Testis (tissue), 3 donors: ENCODE results near the gene SEC14L1. TPM values are rescaled to one million over a fixed set of nuclear protein-coding genes. Genes with fewer than 3 reads are reported as not detected.

Experiments
- DNase-seq: peaks from one replicate; pipeline ENCODE4 v3.0.0-alpha.2; 2019
- H3K27ac ChIP-seq, 2 donors: fragments of 200-600 bp; sonication (generic); one replicate each; pipeline ENCODE4 v1.5.1; 2019
- H3K27me3 ChIP-seq: fragments of 200-600 bp; sonication (generic); one replicate; pipeline ENCODE4 v1.5.1; 2019
- H3K36me3 ChIP-seq: fragments of 200-600 bp; sonication (generic); one replicate; pipeline ENCODE4 v1.5.1; 2017; ENCODE audit warnings: low read depth; ENCODE audit errors: missing control alignments
- H3K4me1 ChIP-seq: fragments of 200-600 bp; sonication (generic); one replicate; pipeline ENCODE4 v1.5.1; 2019
- H3K4me3 ChIP-seq, 2 donors: fragments of 200-600 bp; sonication (generic); one replicate each; pipeline ENCODE4 v1.5.1; 2017 to 2019
- H3K9me3 ChIP-seq: fragments of 200-600 bp; sonication (generic); one replicate; pipeline ENCODE4 v1.5.1; 2017
- CTCF ChIP-seq, 3 experiments: fragments of 450-650 bp in 2 of 3; fragments of 200-600 bp in 1 of 3; sonication (generic) in 1 of 3; IDR thresholded peaks; one replicate each; pipeline ENCODE4 v1.5.1; 2016 to 2019; ENCODE audit warnings: antibody characterized with exemption in 3 of 3, mild to moderate bottlenecking in 2 of 3, moderate library complexity in 1 of 3
- POLR2A ChIP-seq: fragments of 450-650 bp; IDR thresholded peaks from one replicate; pipeline ENCODE4 v1.6.1; 2017; ENCODE audit warnings: antibody characterized with exemption, mild to moderate bottlenecking, moderate library complexity
- WGBS, 2 donors: methylation state at CpG; one replicate each; pipeline ENCODE4 v1.1.5; 2018; 5-methylcytosine and 5-hydroxymethylcytosine counted together
- intact Hi-C: fragments of 100-400 bp; cut with DNase I; formaldehyde crosslinking; loops from one replicate; pipeline ENCODE4 v1.15.1; 2023; ENCODE audit warnings: low total_unique reads
- polyA plus RNA-seq: library from polyadenylated mRNA; stranded (reverse); fragments of 350-450 nt; fragmentation: Illumina TruSeq; extraction: RNeasy Lipid Tissue Mini Kit (QIAGEN cat#74804); gene quantifications from one replicate; pipeline ENCODE4 v1.2.3, GENCODE V29; 2014; ENCODE audit warnings: low read depth, low replicate concordance; ENCODE audit not compliant: insufficient read depth
- total RNA-seq, 2 donors: library from RNA; depleted of rRNA; stranded (reverse); fragments of >200 nt; gene quantifications; one replicate each; pipeline ENCODE4 v1.2.3, GENCODE V29; 2016

The SEC14L1 gene
- total and polyA plus RNA-seq, 3 donors from 2014 or later = 143 to 262 (median 240) TPM

DNA sequence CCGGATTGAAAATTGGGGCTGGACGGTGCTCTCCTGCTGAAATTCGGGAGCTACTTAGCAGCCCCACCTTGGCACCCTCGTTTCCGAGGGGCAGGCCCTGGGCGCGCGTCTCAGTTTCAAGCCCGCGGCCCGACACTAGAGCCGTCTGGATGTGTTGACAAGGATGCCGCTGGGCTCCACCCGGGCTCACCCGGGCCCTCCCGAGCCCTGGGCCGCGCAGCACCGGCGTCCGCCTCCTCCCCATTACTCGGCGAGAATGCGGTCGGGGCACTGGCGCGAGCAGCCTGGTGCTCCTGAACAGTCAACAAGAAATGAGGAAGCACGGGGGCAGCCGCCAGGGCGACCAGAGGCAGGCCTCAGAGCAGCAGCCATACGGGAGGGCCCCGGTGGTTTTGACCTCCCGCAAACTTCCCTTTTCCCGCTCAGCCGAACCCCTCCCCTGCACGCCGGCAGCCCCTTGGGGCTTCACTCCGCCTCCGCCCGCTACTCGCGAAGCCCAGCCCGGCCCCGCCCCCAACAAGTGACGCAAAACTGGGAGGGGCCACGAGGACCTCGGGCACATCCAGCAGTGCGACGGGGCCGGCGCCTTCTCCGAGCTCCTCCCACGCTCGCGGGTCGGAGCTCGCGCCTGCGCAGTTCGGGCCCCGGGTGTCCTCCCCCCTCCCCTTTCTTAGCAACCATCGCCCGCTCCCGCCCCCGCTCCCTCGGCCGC lies 447 bp upstream of the SEC14L1 start:
- Histone ChIP-seq H3K36me3 (no peaks in the 10 kb centered on the region), H3K27ac (peak overlapping the region; percentile 93 to 97), H3K27me3 (no peaks in the 10 kb centered on the region), H3K4me1 (peaks cover 23% of the 10 kb centered on the region), H3K9me3 (no peaks in the 10 kb centered on the region), H3K4me3 (peak overlapping the region; percentile 82 to 89)
- DNase-seq = peak; percentile 99
- intact Hi-C loops = no loop called here
- 2% methylated on average over 61 of the region's 67 CpGs; no CpG with 5 or more reads in 1 of the 2 donors for WGBS, 2 donors
- TF ChIP-seq POLR2A (peak; percentile 88), CTCF (IDR thresholded peaks at IDR 0.05) (no peak)

DNA sequence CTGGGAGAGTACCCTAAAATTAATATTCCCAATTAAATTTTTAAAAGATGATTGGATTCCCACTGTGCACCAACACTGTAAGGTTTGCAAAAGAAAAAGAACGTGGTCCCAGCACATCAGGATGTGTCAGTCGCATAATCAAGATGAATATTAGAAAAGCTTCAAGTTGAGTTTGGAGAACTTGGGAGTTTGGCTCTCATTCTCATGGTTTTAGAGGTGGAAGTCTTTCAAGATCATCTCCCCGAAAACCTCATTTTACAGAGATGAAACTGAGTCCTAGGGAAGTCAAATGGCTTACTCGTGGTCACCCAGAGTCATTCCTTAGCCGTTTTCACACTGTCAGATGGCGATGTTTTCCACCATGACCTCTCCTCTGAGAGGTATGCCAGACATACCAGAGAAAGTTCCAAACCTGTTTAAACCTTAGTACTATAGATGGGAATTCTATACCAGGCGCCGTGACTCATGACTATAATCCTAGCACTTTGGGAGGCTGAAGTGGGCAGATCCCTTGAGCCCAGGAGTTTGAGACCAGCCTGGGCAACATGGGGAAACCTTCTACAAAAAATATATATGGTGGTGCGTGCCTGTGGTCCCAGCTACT lies 1.2 kb downstream of the SEC14L1 start:
- Histone ChIP-seq H3K27ac (peak overlapping the region; percentile 85 to 95), H3K4me3 (peak overlapping the region; percentile 82 to 89), H3K36me3 (no peaks in the 10 kb centered on the region), H3K9me3 (no peaks in the 10 kb centered on the region), H3K27me3 (no peaks in the 10 kb centered on the region), H3K4me1 (peaks cover 32% of the 10 kb centered on the region)
- TF ChIP-seq POLR2A = no peak
- no peak for TF ChIP-seq CTCF (IDR thresholded peaks at IDR 0.05)
- 36 to 39% methylated on average over 9 of the region's 9 CpGs for WGBS, 2 donors
- intact Hi-C loops = no loop called here
- DNase-seq = no peak

GRCh38 chr17:77142689-77143088 lies 1.9 kb downstream of the SEC14L1 start:
- Histone ChIP-seq H3K27ac (peak overlapping the region; percentile 52 to 95), H3K9me3 (no peaks in the 10 kb centered on the region), H3K36me3 (no peaks in the 10 kb centered on the region), H3K27me3 (no peaks in the 10 kb centered on the region), H3K4me3 (no peak overlapping the region), H3K4me1 (peaks cover 37% of the 10 kb centered on the region)
- TF ChIP-seq CTCF (IDR thresholded peaks at IDR 0.05) = no peak
- no peak for TF ChIP-seq POLR2A
- WGBS, 2 donors = 46 to 61% methylated on average over 8 of the region's 8 CpGs
- intact Hi-C loops = no loop called here
- DNase-seq = no peak

- peaks cover 43% of the 10 kb centered on the region for H3K4me1 ChIP-seq
- H3K27ac ChIP-seq = peak overlapping the region; percentile 52 to 95
- H3K9me3 ChIP-seq = no peaks in the 10 kb centered on the region
- 30 to 44% methylated on average over 1 of the region's 1 CpG for WGBS, 2 donors
- H3K36me3 ChIP-seq = no peaks in the 10 kb centered on the region
- TF ChIP-seq POLR2A = no peak
- no peak for TF ChIP-seq CTCF (IDR thresholded peaks at IDR 0.05)
- H3K4me3 ChIP-seq = no peak overlapping the region
- no peaks in the 10 kb centered on the region for H3K27me3 ChIP-seq
- intact Hi-C loops = no loop called here
- no peak for DNase-seq
Observed at GRCh38 chr17:77143306-77143705, 2.5 kb downstream of the SEC14L1 start.
